ENCODE results near the gene GSTCD.
"Not testable (repeated sequence)": the region's sequence is repeated elsewhere in the genome, so short reads cannot be mapped to it uniquely, and the experiment has no call there.

GSTCD gene

DNA sequence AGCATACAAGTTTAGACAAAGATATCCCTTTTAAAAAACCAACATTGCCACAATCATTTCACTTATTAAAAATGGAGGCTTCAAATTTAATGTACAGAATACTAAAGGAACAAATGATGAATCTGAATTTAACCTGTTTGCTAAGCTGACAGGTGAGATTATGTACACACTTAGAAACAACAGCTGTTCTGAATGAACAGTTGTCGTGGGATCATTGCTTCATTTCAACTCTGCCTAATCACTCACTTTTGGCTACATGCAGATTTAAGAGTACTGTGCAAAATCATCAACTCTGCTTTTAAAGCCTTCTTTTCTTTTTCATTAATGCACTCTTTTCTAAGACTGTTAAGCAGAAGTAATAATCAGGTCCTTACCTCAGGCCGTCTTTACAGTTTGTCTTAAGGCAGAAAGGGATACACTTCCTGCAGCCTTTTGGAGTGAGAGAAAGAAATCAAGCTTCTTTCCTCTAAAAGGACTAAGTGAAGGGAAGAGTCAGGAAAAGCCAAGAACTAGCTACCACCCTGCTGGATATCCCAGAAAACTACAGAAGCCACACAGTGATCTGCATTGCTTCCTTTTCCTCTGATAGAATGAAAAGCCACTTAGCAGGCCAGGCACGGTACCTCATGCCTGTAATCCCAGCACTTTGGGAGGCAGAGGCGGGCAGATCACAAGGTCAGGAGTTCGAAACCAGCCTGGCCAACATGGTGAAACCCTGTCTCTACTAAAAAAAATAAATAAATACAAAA lies 132.0 kb downstream of the GSTCD start:
- peaks cover 4 to 17% of the 10 kb centered on the region in 2 donors for H3K36me3 ChIP-seq (ENCODE audit: control insufficient read depth in 1 of 2, insufficient read depth in 2 of 2, low read length in 2 of 2)
- H3K9me3 ChIP-seq (ENCODE audit: control insufficient read depth in 1 of 2, low read length in 2 of 2), result no peaks in the 10 kb centered on the region
- no peaks in the 10 kb centered on the region for H3K27me3 ChIP-seq (ENCODE audit: low read depth, low read length)
- H3K27ac ChIP-seq (ENCODE audit: low read length), result no peak overlapping the region
- no peak overlapping the region for H3K4me3 ChIP-seq (ENCODE audit: low read depth in 1 of 2, low read length in 2 of 2)
- H3K4me1 ChIP-seq (ENCODE audit: control insufficient read depth in 1 of 2, insufficient read depth in 2 of 2, low read length in 2 of 2), result no peaks in the 10 kb centered on the region

DNA sequence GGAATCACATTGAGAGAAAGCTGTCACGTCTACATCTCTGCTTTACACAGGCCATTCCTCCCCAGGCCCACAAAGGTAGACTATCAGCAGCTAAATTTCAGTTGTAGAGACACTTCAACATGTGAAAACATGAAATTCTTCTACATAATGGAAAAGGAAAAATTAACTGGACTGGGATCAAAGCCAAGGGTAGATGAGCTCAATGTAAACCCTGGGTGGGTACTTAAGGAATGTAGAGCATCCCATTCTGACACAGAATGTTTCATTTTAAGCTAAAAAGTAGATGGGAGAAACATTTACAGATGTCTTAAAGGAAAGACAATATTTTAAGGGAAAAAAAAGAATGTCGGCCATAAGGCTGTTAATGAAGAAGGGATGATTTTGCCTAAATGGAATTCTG lies 135.4 kb downstream of the GSTCD start:
- Histone ChIP-seq H3K9me3 (ENCODE audit: control insufficient read depth in 1 of 2, low read length in 2 of 2) (no peaks in the 10 kb centered on the region), H3K4me1 (ENCODE audit: control insufficient read depth in 1 of 2, insufficient read depth in 2 of 2, low read length in 2 of 2) (no peaks in the 10 kb centered on the region), H3K36me3 (ENCODE audit: control insufficient read depth in 1 of 2, insufficient read depth in 2 of 2, low read length in 2 of 2) (peaks cover 5 to 6% of the 10 kb centered on the region in 2 donors), H3K27ac (ENCODE audit: low read length) (no peak overlapping the region), H3K4me3 (ENCODE audit: low read depth in 1 of 2, low read length in 2 of 2) (no peak overlapping the region), H3K27me3 (ENCODE audit: low read depth, low read length) (no peaks in the 10 kb centered on the region)

DNA sequence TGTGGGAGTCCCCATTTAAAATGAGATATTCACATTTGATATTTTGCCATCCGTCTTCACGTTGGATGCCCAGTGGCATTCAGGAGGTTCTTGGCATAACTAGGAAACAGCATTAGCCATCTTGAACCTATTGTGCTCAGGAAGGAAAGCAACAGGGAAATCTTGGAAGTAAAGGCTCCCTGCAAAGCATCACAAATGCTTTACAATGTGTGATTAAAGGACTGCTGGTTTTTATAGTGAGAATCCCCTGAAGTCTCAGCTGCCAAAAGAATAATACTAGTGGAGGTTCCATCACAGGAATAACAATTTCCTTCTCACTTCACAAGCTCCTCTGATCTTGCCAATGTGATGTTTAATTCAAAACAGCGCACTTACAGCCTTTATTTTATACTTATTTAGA lies 137.0 kb downstream of the GSTCD start:
- Histone ChIP-seq H3K27ac (ENCODE audit: low read length) (no peak overlapping the region), H3K27me3 (ENCODE audit: low read depth, low read length) (no peaks in the 10 kb centered on the region), H3K9me3 (ENCODE audit: control insufficient read depth in 1 of 2, low read length in 2 of 2) (no peaks in the 10 kb centered on the region), H3K4me1 (ENCODE audit: control insufficient read depth in 1 of 2, insufficient read depth in 2 of 2, low read length in 2 of 2) (no peaks in the 10 kb centered on the region), H3K4me3 (ENCODE audit: low read depth in 1 of 2, low read length in 2 of 2) (no peak overlapping the region), H3K36me3 (ENCODE audit: control insufficient read depth in 1 of 2, insufficient read depth in 2 of 2, low read length in 2 of 2) (peaks cover 5 to 6% of the 10 kb centered on the region in 2 donors)

DNA sequence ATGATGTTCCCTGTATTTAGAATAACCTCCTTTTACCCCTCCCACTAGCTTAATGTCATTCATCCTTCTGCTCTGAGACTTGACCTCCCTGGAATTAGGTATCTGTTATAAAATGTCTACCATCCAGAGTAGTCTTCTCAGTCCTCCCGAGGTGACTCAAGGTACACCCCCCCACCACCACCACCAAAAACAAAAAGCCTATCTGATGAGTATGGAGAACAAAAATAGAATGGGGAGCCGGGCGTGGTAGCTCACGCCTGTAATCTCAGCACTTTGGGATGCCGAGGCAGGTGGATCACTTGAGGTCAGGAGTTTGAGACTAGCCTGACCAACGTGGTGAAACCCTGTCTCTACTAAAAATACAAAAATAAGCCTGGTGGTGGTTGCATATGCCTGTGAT lies 139.8 kb downstream of the GSTCD start:
- not testable (repeated sequence) for H3K9me3 ChIP-seq (ENCODE audit: control insufficient read depth in 1 of 2, low read length in 2 of 2); H3K27ac ChIP-seq (ENCODE audit: low read length); H3K27me3 ChIP-seq (ENCODE audit: low read depth, low read length); H3K36me3 ChIP-seq (ENCODE audit: control insufficient read depth in 1 of 2, insufficient read depth in 2 of 2, low read length in 2 of 2); H3K4me1 ChIP-seq (ENCODE audit: control insufficient read depth in 1 of 2, insufficient read depth in 2 of 2, low read length in 2 of 2); H3K4me3 ChIP-seq (ENCODE audit: low read depth in 1 of 2, low read length in 2 of 2)

DNA sequence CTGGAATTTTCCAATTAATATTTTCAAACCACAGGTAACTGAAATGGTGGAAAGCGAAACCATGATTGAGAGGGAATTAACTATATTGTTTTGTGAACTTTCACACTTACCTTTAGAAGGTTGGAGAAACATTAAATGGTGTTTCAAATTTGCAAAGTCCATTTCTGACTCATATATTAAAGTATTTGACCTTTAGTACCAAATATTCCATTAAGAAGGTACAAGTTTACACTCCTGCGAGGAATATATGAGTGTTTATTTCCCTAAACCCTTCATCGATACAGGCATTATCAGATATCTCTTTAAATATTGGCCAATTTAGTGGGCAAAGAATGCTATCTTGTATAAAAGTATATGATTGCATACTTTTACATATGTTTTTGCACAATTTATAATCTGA lies 142.6 kb downstream of the GSTCD start:
- Histone ChIP-seq H3K27ac (ENCODE audit: low read length) (no peak overlapping the region), H3K9me3 (ENCODE audit: control insufficient read depth in 1 of 2, low read length in 2 of 2) (peaks cover 0 to 6% of the 10 kb centered on the region in 2 donors), H3K36me3 (ENCODE audit: control insufficient read depth in 1 of 2, insufficient read depth in 2 of 2, low read length in 2 of 2) (no peaks in the 10 kb centered on the region), H3K4me1 (ENCODE audit: control insufficient read depth in 1 of 2, insufficient read depth in 2 of 2, low read length in 2 of 2) (no peaks in the 10 kb centered on the region), H3K4me3 (ENCODE audit: low read depth in 1 of 2, low read length in 2 of 2) (no peak overlapping the region), H3K27me3 (ENCODE audit: low read depth, low read length) (no peaks in the 10 kb centered on the region)

DNA sequence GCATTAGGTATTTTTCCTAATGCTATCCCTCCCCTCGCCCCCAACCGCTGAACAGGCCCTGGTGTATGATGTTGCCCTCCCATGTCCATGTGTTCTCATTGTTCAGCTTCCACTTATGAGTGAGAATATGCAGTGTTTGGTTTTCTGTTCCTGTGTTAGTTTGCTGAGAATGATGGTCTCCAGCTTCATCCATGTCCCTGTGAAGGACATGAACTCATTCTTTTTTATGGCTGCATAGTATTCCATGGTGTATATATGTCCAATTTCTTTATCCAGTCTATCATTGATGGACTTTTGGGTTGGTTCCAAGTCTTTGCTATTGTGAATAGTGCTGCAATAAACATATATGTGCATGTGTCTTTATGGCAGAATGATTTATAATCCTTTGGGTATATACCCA lies 143.6 kb downstream of the GSTCD start:
- H3K4me1 ChIP-seq (ENCODE audit: control insufficient read depth in 1 of 2, insufficient read depth in 2 of 2, low read length in 2 of 2); H3K27ac ChIP-seq (ENCODE audit: low read length); H3K27me3 ChIP-seq (ENCODE audit: low read depth, low read length); H3K4me3 ChIP-seq (ENCODE audit: low read depth in 1 of 2, low read length in 2 of 2); H3K36me3 ChIP-seq (ENCODE audit: control insufficient read depth in 1 of 2, insufficient read depth in 2 of 2, low read length in 2 of 2): not testable (repeated sequence)
- peaks cover 0 to 10% of the 10 kb centered on the region in 2 donors for H3K9me3 ChIP-seq (ENCODE audit: control insufficient read depth in 1 of 2, low read length in 2 of 2)

DNA sequence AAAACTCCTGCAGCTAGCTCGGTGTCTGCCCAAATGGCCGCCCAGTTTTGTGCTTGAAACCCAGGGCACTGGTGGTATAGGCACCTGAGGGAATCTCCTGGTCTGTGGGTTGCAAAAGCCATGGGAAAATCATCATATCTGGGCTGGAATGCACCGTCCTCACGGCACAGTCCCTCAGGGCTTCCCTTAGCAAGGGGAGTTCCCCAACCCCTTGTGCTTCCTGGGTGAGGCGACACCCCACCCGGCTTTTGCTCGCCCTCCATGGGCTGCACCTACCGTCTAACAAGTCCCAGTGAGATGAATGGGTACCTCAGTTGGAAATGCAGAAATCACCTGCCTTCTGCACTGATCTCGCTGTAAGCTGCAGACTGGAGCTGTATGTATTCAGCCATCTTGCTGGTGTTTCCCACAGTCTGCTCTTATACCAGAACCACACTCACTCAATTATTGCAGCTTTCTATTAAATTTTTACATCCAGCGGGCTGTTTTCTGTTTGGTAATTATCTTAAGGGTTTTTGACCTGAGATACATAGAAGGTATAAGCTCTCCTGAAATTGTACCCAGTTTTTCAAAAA lies 150.0 kb downstream of the GSTCD start:
- no peaks in the 10 kb centered on the region for H3K4me1 ChIP-seq (ENCODE audit: control insufficient read depth in 1 of 2, insufficient read depth in 2 of 2, low read length in 2 of 2)
- no peaks in the 10 kb centered on the region for H3K36me3 ChIP-seq (ENCODE audit: control insufficient read depth in 1 of 2, insufficient read depth in 2 of 2, low read length in 2 of 2)
- no peak overlapping the region for H3K4me3 ChIP-seq (ENCODE audit: low read depth in 1 of 2, low read length in 2 of 2)
- H3K27ac ChIP-seq (ENCODE audit: low read length), result no peak overlapping the region
- peaks cover 0 to 20% of the 10 kb centered on the region in 2 donors for H3K9me3 ChIP-seq (ENCODE audit: control insufficient read depth in 1 of 2, low read length in 2 of 2)
- H3K27me3 ChIP-seq (ENCODE audit: low read depth, low read length), result no peaks in the 10 kb centered on the region

DNA sequence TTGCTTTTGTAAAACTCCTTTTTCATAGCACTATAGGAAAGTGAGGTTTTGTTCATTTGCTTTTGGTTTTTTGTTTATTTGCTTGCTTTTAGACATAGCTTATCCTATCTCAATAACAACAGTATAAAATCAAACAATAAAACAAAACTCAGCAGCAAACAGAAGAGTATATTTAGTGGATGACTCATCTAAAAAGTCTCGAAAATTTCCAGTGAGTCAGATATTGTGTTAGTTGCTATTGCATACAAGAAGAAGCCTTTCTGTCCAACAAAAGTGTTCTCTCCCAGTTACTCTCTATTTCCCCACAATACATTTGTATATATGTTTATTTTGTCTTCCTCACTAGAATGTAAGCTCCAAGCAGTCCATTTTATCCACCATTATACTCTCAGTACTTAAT lies 150.6 kb downstream of the GSTCD start:
- Histone ChIP-seq H3K36me3 (ENCODE audit: control insufficient read depth in 1 of 2, insufficient read depth in 2 of 2, low read length in 2 of 2) (no peaks in the 10 kb centered on the region), H3K4me1 (ENCODE audit: control insufficient read depth in 1 of 2, insufficient read depth in 2 of 2, low read length in 2 of 2) (no peaks in the 10 kb centered on the region), H3K4me3 (ENCODE audit: low read depth in 1 of 2, low read length in 2 of 2) (no peak overlapping the region), H3K27ac (ENCODE audit: low read length) (no peak overlapping the region), H3K9me3 (ENCODE audit: control insufficient read depth in 1 of 2, low read length in 2 of 2) (peaks cover 0 to 20% of the 10 kb centered on the region in 2 donors), H3K27me3 (ENCODE audit: low read depth, low read length) (no peaks in the 10 kb centered on the region)

DNA sequence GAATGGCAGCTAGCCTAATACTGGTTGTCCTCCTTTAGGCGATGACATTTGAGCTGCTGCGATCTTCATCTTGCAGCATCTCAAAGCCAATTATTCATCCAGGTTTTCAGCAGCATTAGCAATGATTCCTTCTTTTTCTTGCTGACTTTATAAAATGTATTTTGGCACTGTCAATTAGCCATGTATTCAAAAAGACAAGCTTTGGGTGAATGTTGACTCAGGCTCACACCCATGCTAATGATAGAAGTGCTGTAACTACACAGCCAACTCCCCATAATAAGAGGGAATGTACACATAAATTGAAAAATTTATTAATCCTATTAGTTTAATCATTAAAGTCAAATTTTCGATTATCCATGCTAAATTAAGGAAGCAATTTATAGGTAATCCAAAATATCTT lies 162.4 kb downstream of the GSTCD start:
- no peak overlapping the region for H3K27ac ChIP-seq (ENCODE audit: low read length)
- no peaks in the 10 kb centered on the region for H3K36me3 ChIP-seq (ENCODE audit: control insufficient read depth in 1 of 2, insufficient read depth in 2 of 2, low read length in 2 of 2)
- no peak overlapping the region for H3K4me3 ChIP-seq (ENCODE audit: low read depth in 1 of 2, low read length in 2 of 2)
- H3K9me3 ChIP-seq (ENCODE audit: control insufficient read depth in 1 of 2, low read length in 2 of 2), result no peaks in the 10 kb centered on the region
- H3K27me3 ChIP-seq (ENCODE audit: low read depth, low read length), result no peaks in the 10 kb centered on the region
- no peaks in the 10 kb centered on the region for H3K4me1 ChIP-seq (ENCODE audit: control insufficient read depth in 1 of 2, insufficient read depth in 2 of 2, low read length in 2 of 2)

DNA sequence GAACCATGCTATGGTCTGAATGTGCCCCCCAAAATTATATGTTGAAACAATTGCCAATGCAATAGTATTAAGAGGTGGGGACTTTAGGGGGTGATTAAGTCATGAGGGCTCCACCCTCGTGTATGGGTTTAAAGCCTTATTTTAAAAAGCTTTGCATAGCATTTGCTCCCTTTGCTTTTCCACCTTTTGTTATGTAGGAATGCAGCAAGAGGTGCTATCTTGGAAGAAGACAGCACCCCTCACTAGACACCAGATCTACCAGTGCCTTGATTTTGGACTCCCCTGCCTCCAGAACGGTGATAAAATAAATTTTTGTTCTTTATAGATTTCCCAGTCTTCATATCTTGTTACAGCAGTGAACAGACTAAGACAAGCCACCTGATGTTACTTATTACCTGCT lies 163.4 kb downstream of the GSTCD start:
- Histone ChIP-seq H3K36me3 (ENCODE audit: control insufficient read depth in 1 of 2, insufficient read depth in 2 of 2, low read length in 2 of 2) (no peaks in the 10 kb centered on the region), H3K4me3 (ENCODE audit: low read depth in 1 of 2, low read length in 2 of 2) (no peak overlapping the region), H3K4me1 (ENCODE audit: control insufficient read depth in 1 of 2, insufficient read depth in 2 of 2, low read length in 2 of 2) (no peaks in the 10 kb centered on the region), H3K9me3 (ENCODE audit: control insufficient read depth in 1 of 2, low read length in 2 of 2) (no peaks in the 10 kb centered on the region), H3K27ac (ENCODE audit: low read length) (no peak overlapping the region), H3K27me3 (ENCODE audit: low read depth, low read length) (no peaks in the 10 kb centered on the region)

DNA sequence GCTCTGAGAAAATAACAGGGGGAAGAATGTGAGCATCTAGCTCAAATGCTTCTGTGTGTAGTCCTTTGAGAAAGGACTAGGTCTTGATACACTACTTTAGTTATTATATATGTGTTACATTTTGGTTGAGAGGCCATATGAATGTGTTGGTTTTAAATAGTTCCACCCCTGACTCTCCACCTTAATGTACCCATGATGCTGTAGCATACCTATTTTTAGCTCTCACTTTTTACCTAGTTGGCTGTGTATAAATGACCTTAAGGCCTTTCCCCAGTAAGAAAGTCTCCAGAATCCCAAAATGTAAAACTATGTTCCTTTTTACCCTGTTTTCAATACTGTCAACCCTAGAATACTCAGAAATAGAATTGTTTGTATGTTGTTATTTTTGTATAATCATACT lies 166.6 kb downstream of the GSTCD start:
- Histone ChIP-seq H3K36me3 (ENCODE audit: control insufficient read depth in 1 of 2, insufficient read depth in 2 of 2, low read length in 2 of 2) (no peaks in the 10 kb centered on the region), H3K27ac (ENCODE audit: low read length) (no peak overlapping the region), H3K4me3 (ENCODE audit: low read depth in 1 of 2, low read length in 2 of 2) (no peak overlapping the region), H3K4me1 (ENCODE audit: control insufficient read depth in 1 of 2, insufficient read depth in 2 of 2, low read length in 2 of 2) (no peaks in the 10 kb centered on the region), H3K27me3 (ENCODE audit: low read depth, low read length) (no peaks in the 10 kb centered on the region), H3K9me3 (ENCODE audit: control insufficient read depth in 1 of 2, low read length in 2 of 2) (no peaks in the 10 kb centered on the region)

DNA sequence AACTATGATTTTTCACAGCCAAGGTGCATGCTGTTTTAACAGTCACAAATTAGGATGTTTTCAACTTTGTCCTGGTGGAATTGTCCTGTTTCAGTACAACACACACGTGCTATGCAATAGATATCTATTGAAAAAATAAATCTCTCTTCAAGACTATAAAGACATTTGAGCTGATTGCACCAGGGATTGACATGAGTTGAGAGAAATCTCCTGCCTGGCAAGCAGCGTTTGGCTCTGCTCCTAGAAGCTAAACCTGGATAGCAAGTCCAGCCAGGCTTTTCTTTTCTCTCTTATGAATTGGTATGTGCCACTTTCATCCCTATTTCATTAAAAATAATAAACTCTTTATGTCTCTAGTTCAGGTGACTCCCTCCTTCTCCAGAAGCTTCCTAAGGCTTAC lies 170.1 kb downstream of the GSTCD start:
- Histone ChIP-seq H3K27ac (ENCODE audit: low read length) (no peak overlapping the region), H3K4me1 (ENCODE audit: control insufficient read depth in 1 of 2, insufficient read depth in 2 of 2, low read length in 2 of 2) (no peaks in the 10 kb centered on the region), H3K27me3 (ENCODE audit: low read depth, low read length) (no peaks in the 10 kb centered on the region), H3K9me3 (ENCODE audit: control insufficient read depth in 1 of 2, low read length in 2 of 2) (no peaks in the 10 kb centered on the region), H3K4me3 (ENCODE audit: low read depth in 1 of 2, low read length in 2 of 2) (no peak overlapping the region), H3K36me3 (ENCODE audit: control insufficient read depth in 1 of 2, insufficient read depth in 2 of 2, low read length in 2 of 2) (no peaks in the 10 kb centered on the region)
